Measurements from ENCODE around the gene CPT1C. TPM values are rescaled to one million over a fixed set of nuclear protein-coding genes. Genes with fewer than 3 reads are reported as not detected.

The CPT1C gene
- total RNA-seq, 1 experiment from 2014 or later: not detected

DNA sequence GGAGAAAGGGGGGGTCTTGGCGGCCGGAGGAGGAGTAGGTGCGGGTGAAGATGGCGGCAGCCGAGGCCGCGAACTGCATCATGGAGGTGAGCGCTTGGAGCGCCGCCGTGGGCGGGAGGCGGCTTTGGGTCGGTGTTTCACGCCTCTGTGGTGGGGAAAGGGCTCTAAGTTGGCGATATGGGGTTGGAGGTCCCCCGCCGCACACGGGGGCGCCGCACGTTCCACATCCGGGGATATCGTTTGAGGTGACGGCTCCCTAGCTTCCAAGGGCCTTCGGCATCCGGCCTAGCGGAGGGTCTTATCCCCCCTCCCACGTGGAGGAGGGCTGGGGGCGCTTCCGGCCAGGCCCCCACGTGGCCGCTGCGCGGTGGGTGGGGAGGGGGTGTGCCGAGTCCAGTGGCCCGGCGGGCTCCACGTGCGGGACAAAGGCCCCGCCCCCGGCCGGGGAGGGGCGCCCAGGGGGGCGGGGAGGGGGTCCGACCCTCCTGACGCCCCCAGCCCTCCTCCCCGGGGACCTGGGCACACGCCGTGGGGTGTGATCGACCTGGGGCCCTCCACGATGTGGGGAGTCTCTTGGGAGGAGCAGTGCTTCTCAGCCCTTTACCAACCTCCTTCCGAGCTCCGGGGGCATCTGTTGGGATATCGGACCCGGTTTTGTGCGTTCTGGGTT, 13.6 kb upstream of the CPT1C start, which contains the start of gene PRMT1:
Gene PRMT1, plus strand, starts transcription at position 41 of the 670 bp plus-strand sequence. Its CDS starts 10 bp downstream, at position 51.
- no peaks in the 10 kb centered on the region for H3K27me3 ChIP-seq
- DNase-seq: peak; percentile 70

DNA sequence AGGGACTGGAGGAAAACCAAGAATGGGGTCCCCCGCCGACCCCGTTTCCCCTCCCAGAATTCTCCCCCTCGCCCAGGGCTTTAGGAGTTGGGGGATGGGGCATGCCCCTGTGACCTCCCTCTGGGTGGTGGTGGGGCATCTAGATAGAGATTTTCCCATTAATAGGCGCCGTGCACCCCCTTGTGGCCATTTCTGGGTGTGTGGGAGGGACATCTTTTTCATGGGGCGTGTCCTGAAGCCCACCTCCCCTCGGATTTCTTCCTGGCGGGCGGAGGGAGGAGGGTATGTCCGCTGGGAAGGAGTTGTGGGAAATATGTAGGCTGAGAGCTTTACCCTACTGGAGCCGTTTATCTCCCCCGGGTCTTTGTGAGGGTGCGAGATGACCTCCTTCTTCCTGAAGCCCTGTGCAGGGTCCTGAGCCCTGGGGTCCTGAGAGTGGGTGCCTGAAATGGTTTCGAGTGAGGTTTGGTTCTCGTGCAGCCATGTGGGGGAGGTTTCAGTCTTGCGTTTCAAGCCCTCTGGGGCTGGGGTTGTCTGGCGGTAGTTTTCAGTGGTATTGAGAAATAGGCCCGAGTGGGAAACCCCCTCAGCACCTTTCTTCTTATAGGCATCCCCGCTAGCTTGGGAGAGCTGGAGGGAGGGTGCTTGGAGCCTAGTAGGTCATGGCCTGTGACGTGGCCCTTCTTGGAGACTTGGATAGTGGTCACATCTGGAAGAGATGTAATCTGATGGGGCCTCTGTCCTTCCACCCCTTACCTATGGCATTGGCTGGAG, 12.8 kb upstream of the CPT1C start:
- H3K27me3 ChIP-seq: no peaks in the 10 kb centered on the region
- H3K4me3 ChIP-seq: peak overlapping the region; percentile 98
- peaks cover 38% of the 10 kb centered on the region for H3K36me3 ChIP-seq
- no peaks in the 10 kb centered on the region for H3K9me3 ChIP-seq
- DNase-seq: peak; percentile 73

More for the DNA sequence above, 13.6 kb upstream of the CPT1C start, which contains the start of gene PRMT1:
- H3K36me3 ChIP-seq: peaks cover 34% of the 10 kb centered on the region
- H3K9me3 ChIP-seq: no peaks in the 10 kb centered on the region
- H3K4me3 ChIP-seq: peak within 1 kb of the TSS; percentile 98

GRCh38 chr19:49678985-49679770, 11.7 kb upstream of the CPT1C start:
- DNase-seq: no peak
- peaks cover 47% of the 10 kb centered on the region for H3K36me3 ChIP-seq
- H3K27me3 ChIP-seq: no peaks in the 10 kb centered on the region
- H3K9me3 ChIP-seq: no peaks in the 10 kb centered on the region
- H3K4me3 ChIP-seq: peak overlapping the region; percentile 5; the same call in 1 of the 2 replicates

- Histone ChIP-seq H3K27me3 (no peaks in the 10 kb centered on the region), H3K4me3 (no peak overlapping the region), H3K36me3 (peaks cover 54% of the 10 kb centered on the region), H3K9me3 (no peaks in the 10 kb centered on the region)
- no peak for DNase-seq
Measured at GRCh38 chr19:49679771-49680413, 11.0 kb upstream of the CPT1C start.

GRCh38 chr19:49680421-49681351, 10.2 kb upstream of the CPT1C start:
- no peak overlapping the region for H3K4me3 ChIP-seq

DNA sequence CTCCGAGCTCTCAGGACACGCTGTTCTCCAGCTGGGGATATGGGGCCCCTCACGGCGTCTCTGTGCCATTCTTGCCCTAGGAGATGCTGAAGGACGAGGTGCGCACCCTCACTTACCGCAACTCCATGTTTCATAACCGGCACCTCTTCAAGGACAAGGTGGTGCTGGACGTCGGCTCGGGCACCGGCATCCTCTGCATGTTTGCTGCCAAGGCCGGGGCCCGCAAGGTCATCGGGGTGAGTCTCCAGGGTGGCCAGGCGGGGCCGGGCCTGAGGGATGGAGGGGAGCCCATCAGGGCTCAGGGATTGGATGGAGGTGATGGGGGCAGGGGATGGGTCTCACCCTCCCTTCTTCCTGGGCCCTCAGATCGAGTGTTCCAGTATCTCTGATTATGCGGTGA, 9.1 kb upstream of the CPT1C start:
- peaks cover 68% of the 10 kb centered on the region for H3K36me3 ChIP-seq
- no peaks in the 10 kb centered on the region for H3K9me3 ChIP-seq
- DNase-seq: no peak
- H3K4me3 ChIP-seq: no peak overlapping the region
- no peaks in the 10 kb centered on the region for H3K27me3 ChIP-seq

More at GRCh38 chr19:49680421-49681351, 10.2 kb upstream of the CPT1C start:
- peaks cover 60% of the 10 kb centered on the region for H3K36me3 ChIP-seq
- DNase-seq: peak; percentile 85
- no peaks in the 10 kb centered on the region for H3K27me3 ChIP-seq
- no peaks in the 10 kb centered on the region for H3K9me3 ChIP-seq

DNA sequence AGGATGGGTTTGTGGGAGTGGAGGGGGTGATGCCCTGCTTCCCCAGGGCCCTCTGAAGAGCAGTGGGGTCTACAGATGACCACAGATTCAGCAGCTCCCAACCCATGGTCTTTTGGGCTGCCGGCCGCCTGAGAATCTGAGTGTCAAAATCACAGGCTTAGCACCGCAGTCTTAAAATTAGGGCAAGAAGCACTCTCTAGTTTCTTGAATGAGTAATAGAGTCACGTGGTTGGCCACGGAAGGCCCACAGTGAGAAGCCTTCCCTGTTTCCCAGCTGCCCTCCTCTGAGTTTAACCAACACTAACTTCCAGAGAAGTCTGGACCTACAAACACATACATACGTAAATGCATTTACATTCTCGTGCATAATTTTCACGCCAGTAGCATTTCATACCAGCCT, 8.6 kb upstream of the CPT1C start:
- no peaks in the 10 kb centered on the region for H3K27me3 ChIP-seq
- H3K9me3 ChIP-seq: no peaks in the 10 kb centered on the region
- H3K36me3 ChIP-seq: peaks cover 66% of the 10 kb centered on the region
- H3K4me3 ChIP-seq: no peak overlapping the region
- no peak for DNase-seq

- DNase-seq: no peak
- Histone ChIP-seq H3K4me3 (no peak overlapping the region), H3K36me3 (peaks cover 71% of the 10 kb centered on the region), H3K27me3 (no peaks in the 10 kb centered on the region), H3K9me3 (no peaks in the 10 kb centered on the region)
Measured at GRCh38 chr19:49683814-49684250, 7.1 kb upstream of the CPT1C start.

DNA sequence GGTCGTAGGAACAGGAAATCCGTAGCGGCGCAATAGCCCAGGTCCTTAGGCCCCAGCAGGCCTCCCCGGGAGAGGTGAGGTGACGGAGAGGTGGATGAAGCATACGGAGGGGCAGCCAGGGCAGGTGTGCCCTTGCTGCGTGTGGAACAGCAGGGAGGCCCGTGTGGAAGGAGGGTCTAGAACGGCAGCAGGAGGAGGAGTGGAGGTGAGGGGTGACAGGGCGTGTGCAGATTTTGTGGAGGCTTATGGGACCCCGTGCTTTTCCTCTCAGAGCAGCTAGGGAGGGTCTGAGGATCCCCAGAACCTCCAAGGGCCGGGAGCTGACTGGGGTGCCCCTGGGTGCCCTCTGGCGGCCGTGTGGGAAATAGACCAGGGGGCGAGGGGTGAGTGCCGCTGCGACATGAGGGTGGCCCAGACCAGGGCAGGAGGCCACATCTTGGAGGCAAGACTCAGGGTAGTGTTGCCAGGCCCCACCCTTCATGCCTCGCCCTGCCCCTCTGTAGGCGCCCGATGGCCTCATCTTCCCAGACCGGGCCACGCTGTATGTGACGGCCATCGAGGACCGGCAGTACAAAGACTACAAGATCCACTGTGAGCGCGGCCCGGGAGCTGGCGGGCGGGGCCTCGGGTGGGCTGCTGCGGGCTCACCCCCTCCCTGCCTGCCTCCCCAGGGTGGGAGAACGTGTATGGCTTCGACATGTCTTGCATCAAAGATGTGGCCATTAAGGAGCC, 6.5 kb upstream of the CPT1C start:
- H3K4me3 ChIP-seq: no peak overlapping the region
- no peaks in the 10 kb centered on the region for H3K27me3 ChIP-seq
- peaks cover 71% of the 10 kb centered on the region for H3K36me3 ChIP-seq
- H3K9me3 ChIP-seq: no peaks in the 10 kb centered on the region
- DNase-seq: no peak

DNA sequence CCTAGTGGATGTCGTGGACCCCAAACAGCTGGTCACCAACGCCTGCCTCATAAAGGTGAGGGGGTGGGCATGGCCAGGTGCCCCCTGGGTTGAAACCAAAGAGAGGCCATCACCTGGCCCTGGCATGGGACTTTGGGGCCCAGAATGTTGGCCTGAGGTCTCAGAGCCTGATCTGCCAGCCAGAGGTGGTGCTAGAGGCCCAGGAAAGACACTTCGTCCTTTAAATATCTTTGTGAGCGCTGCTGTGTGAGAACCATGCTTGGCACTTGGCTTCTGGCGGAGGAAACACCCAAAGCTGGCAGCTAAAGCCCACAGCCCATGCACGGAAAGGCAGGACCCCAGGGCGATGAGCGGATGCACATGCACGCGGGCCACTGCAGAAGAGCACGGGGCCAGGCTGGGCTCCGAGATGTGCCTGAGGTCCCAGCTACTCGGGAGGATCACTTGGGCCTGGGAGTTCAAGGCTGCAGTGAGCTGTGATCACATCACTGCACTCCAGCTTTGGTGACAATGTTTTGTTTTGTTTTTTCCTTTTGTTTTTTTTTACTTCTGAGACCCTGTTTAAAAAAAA, 5.8 kb upstream of the CPT1C start:
- no peaks in the 10 kb centered on the region for H3K9me3 ChIP-seq
- no peak for DNase-seq
- no peak overlapping the region for H3K4me3 ChIP-seq
- H3K27me3 ChIP-seq: no peaks in the 10 kb centered on the region
- peaks cover 67% of the 10 kb centered on the region for H3K36me3 ChIP-seq

GRCh38 chr19:49685845-49686332, 5.0 kb upstream of the CPT1C start:
- no peaks in the 10 kb centered on the region for H3K27me3 ChIP-seq
- H3K9me3 ChIP-seq: no peaks in the 10 kb centered on the region
- H3K4me3 ChIP-seq: no peak overlapping the region
- no peak for DNase-seq
- H3K36me3 ChIP-seq: peaks cover 60% of the 10 kb centered on the region

DNA sequence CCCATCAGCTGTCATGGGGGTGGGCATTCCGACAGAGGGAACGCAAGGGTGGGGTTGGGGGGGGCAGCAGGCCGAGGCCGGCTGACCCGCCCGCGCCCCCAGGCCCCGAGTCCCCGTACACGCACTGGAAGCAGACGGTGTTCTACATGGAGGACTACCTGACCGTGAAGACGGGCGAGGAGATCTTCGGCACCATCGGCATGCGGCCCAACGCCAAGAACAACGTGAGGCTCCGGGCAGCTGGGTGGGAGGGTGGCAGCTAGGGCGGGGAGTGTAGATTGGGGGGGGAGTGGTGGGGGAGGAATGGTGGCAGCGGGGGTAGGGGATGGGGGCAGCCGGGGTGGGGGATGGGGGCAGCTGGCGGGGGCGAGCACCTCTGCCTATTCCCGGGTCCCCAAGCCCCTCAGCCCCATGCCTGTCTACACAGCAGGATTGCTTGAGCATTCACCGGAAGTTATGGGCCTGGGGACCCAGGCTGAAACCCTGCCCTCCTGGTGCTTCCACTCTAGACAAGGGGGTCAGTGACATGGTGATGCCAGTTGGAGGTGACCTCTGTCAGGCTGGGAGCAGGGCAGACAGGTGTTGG, 4.3 kb upstream of the CPT1C start:
- H3K36me3 ChIP-seq: peaks cover 53% of the 10 kb centered on the region
- no peak for DNase-seq
- H3K9me3 ChIP-seq: no peaks in the 10 kb centered on the region
- H3K27me3 ChIP-seq: no peaks in the 10 kb centered on the region
- no peak overlapping the region for H3K4me3 ChIP-seq

- Histone ChIP-seq H3K36me3 (peaks cover 48% of the 10 kb centered on the region), H3K4me3 (no peak overlapping the region), H3K27me3 (no peaks in the 10 kb centered on the region), H3K9me3 (no peaks in the 10 kb centered on the region)
- DNase-seq: no peak
Measured at GRCh38 chr19:49687150-49687549, 3.8 kb upstream of the CPT1C start.

DNA sequence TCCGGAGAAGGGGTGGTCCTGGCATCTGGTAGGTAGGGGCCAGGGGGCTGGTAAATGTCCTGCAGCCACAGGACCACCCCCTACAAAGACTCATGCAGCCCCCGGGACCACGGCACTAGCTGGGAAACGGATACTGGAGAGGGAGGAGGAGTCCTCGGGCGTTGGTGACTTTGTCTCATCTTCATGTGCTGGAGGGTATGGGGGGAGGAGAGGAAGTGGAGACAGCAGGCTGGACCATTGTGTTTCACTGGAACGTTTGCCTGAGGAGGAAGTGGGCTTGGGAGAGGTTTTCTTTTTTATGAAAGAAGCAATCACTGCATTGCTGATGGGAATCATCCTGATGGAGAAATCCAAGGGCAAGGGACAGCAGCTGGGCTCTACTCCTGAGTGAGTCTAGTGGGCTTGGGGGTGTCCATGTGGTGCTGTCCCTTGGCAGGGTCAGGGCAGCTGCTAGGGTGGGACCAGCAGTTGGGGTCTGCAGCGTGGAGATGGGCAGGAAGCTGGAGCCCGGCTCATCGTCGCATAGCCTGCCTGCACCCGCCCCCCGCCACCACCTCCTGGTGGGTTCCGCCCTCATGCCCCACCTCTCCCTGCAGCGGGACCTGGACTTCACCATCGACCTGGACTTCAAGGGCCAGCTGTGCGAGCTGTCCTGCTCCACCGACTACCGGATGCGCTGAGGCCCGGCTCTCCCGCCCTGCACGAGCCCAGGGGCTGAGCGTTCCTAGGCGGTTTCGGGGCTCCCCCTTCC, 3.2 kb upstream of the CPT1C start:
- no peaks in the 10 kb centered on the region for H3K9me3 ChIP-seq
- no peak for DNase-seq
- no peaks in the 10 kb centered on the region for H3K27me3 ChIP-seq
- H3K36me3 ChIP-seq: peaks cover 42% of the 10 kb centered on the region
- H3K4me3 ChIP-seq: no peak overlapping the region

Data from MG63 (cell line).